OCI-LY7 (cell line): ENCODE measurements around the gene PRKG1.

Experiments
- CTCF ChIP-seq: fragments of 200-600 bp; sonication (generic); conservative IDR thresholded peaks from 2 replicates; pipeline ENCODE4 v1.5.1; 2014; ENCODE audit warnings: mild to moderate bottlenecking, antibody characterized with exemption, low read length, moderate library complexity, mixed read lengths
- EZH2phosphoT487 ChIP-seq: fragments of 200-600 bp; sonication (generic); IDR thresholded peaks from 2 replicates; pipeline ENCODE4 v1.6.1; 2018; ENCODE audit warnings: low read depth, borderline replicate concordance, mild to moderate bottlenecking, mixed run types, antibody characterized with exemption, low read length, moderate library complexity, mixed read lengths

- TF ChIP-seq CTCF: no peak
- TF ChIP-seq EZH2phosphoT487: no peak
These were observed 45.9 kb upstream of the PRKG1 start for GRCh38 chr10:51028420-51028819.
